PC-3 (cell line): ENCODE results near the gene ATIC. TPM values are rescaled to one million over a fixed set of nuclear protein-coding genes. Genes with fewer than 3 reads are reported as not detected.

Experiments used
- ATAC-seq: fragments of 200-7000 bp; cut with Tn5 transposase; 2 replicates; pipeline ENCODE4 v1.9.1; 2020; ENCODE audit warnings: mild to moderate bottlenecking, moderate library complexity
- BruUV-seq: library from RNA; stranded (reverse); fragments of 400-500 nt; replicated peaks from 2 replicates; lab custom pipeline; 2021; lab: Mats Ljungman, UMichigan
- CTCF ChIA-PET: fragments of 300-600 bp; sonication (Branson Sonifier 250); formaldehyde crosslinking; loops from one replicate; lab custom pipeline; 2022; ENCODE audit warnings: antibody characterized with exemption; lab: Charles Lee
- POLR2A ChIA-PET: fragments of 300-600 bp; sonication (Branson Sonifier 250); formaldehyde crosslinking; loops from one replicate; lab custom pipeline; 2022; ENCODE audit warnings: antibody characterized with exemption; ENCODE audit not compliant: unreplicated experiment; lab: Charles Lee
- DNase-seq: peaks from one replicate; pipeline ENCODE4 v3.0.0-alpha.2; 2015
- H2AFZ ChIP-seq: fragments of 300-600 bp; sonication (generic); 2 replicates; pipeline ENCODE4 v1.6.0; 2016; ENCODE audit warnings: antibody characterized with exemption, low read length
- H3F3A ChIP-seq: fragments of 300-600 bp; sonication (generic); one replicate; pipeline ENCODE4 v1.6.0; 2017; ENCODE audit warnings: antibody characterized with exemption, low read length, control low read depth, mild to moderate bottlenecking; ENCODE audit not compliant: unreplicated experiment
- H3K27ac ChIP-seq: fragments of 300-600 bp; sonication (generic); 2 replicates; pipeline ENCODE4 v1.5.1; 2016; ENCODE audit warnings: mild to moderate bottlenecking, low read length
- H3K27me3 ChIP-seq: fragments of 300-600 bp; sonication (generic); 2 replicates; pipeline ENCODE4 v1.6.1; 2016; ENCODE audit warnings: low read length, mixed read lengths
- H3K36me3 ChIP-seq: fragments of 300-600 bp; sonication (generic); 2 replicates; pipeline ENCODE4 v1.6.1; 2016; ENCODE audit warnings: low read depth, mixed run types, low read length, mixed read lengths
- H3K4me1 ChIP-seq: fragments of 300-600 bp; sonication (generic); 2 replicates; pipeline ENCODE4 v1.5.1; 2016; ENCODE audit warnings: low read length; ENCODE audit not compliant: insufficient read depth
- H3K4me2 ChIP-seq: fragments of 300-600 bp; sonication (generic); 2 replicates; pipeline ENCODE4 v1.6.0; 2016; ENCODE audit warnings: low read length
- H3K4me3 ChIP-seq: fragments of 300-600 bp; sonication (generic); 2 replicates; pipeline ENCODE4 v1.5.1; 2016; ENCODE audit warnings: mild to moderate bottlenecking, low read length, mixed read lengths
- H3K79me2 ChIP-seq: fragments of 300-600 bp; sonication (generic); 2 replicates; pipeline ENCODE4 v1.6.1; 2017; ENCODE audit warnings: low read length, mixed read lengths
- H3K9ac ChIP-seq: fragments of 300-600 bp; sonication (generic); 2 replicates; pipeline ENCODE4 v1.6.0; 2016; ENCODE audit warnings: mild to moderate bottlenecking, low read length
- H3K9me2 ChIP-seq: fragments of 300-600 bp; sonication (generic); replicated peaks from 2 replicates; pipeline ENCODE4 v1.6.1; 2016; ENCODE audit warnings: mixed run types, low read length, mixed read lengths
- H3K9me3 ChIP-seq: fragments of 300-600 bp; sonication (generic); 2 replicates; pipeline ENCODE4 v1.6.1; 2016; ENCODE audit warnings: low read length, mixed read lengths
- H4K20me1 ChIP-seq: fragments of 300-600 bp; sonication (generic); 2 replicates; pipeline ENCODE4 v1.6.1; 2016; ENCODE audit warnings: low read length, mixed read lengths
- CTCF ChIP-seq: fragments of 300-600 bp; sonication (generic); conservative IDR thresholded peaks from 2 replicates; pipeline ENCODE4 v1.5.1; 2017; ENCODE audit warnings: antibody characterized with exemption, low read depth, mild to moderate bottlenecking, low read length
- EZH2 ChIP-seq: fragments of 300-600 bp; sonication (generic); IDR thresholded peaks from one replicate; pipeline ENCODE4 v1.6.1; 2017; ENCODE audit warnings: antibody characterized with exemption, mild to moderate bottlenecking, low read length; ENCODE audit not compliant: unreplicated experiment
- EZH2phosphoT487 ChIP-seq: fragments of 300-600 bp; sonication (generic); IDR thresholded peaks from 2 replicates; pipeline ENCODE4 v1.6.1; 2018; ENCODE audit warnings: mild to moderate bottlenecking, antibody characterized with exemption, low read length, borderline replicate concordance
- intact Hi-C: fragments of 100-400 bp; cut with micrococcal nuclease; formaldehyde crosslinking; loops from 2 replicates; pipeline ENCODE4 v1.9.0; 2023
- total RNA-seq: library from RNA; depleted of rRNA; stranded (reverse); fragments of >200 nt; gene quantifications from 2 replicates; pipeline ENCODE4 v1.2.3, GENCODE V29; 2014

The ATIC gene
- total RNA-seq, 1 experiment from 2014 or later, result 41.7 TPM

- peaks cover 53% of the 10 kb centered on the region for H3K36me3 ChIP-seq
- DNase-seq, result no peak
- no peak for TF ChIP-seq EZH2phosphoT487
- no peak for TF ChIP-seq CTCF
- no peak for TF ChIP-seq EZH2
These were observed 63.6 kb downstream of the ATIC start for GRCh38 chr2:215375467-215375830.

GRCh38 chr2:215376103-215376780, 64.4 kb downstream of the ATIC start:
- Histone ChIP-seq H3K9ac (no peak overlapping the region), H3K4me1 (no peaks in the 10 kb centered on the region), H3K9me2 (no peaks in the 10 kb centered on the region), H3K4me2 (no peak overlapping the region), H3K36me3 (peaks cover 54% of the 10 kb centered on the region), H3F3A (no peaks in the 10 kb centered on the region), H3K4me3 (no peak overlapping the region), H3K79me2 (no peaks in the 10 kb centered on the region), H2AFZ (no peak overlapping the region), H3K27me3 (no peaks in the 10 kb centered on the region), H3K27ac (no peak overlapping the region), H3K9me3 (no peaks in the 10 kb centered on the region), H4K20me1 (no peaks in the 10 kb centered on the region)
- intact Hi-C loops, result no loop called here
- ChIA-PET POLR2A (no interaction called here), CTCF (no interaction called here)
- DNase-seq (no peak), ATAC-seq (no peak)
- no TSS peak for BruUV-seq
- TF ChIP-seq EZH2 (no peak), CTCF (no peak), EZH2phosphoT487 (no peak)

More at GRCh38 chr2:215375467-215375830, 63.6 kb downstream of the ATIC start:
- intact Hi-C loops, result no loop called here
- H3K27me3 ChIP-seq, result no peaks in the 10 kb centered on the region
- no TSS peak for BruUV-seq
- no peaks in the 10 kb centered on the region for H4K20me1 ChIP-seq
- H3K27ac ChIP-seq, result no peak overlapping the region
- no peak overlapping the region for H2AFZ ChIP-seq
- H3K4me3 ChIP-seq, result no peak overlapping the region
- no peak overlapping the region for H3K9ac ChIP-seq
- no peaks in the 10 kb centered on the region for H3K9me3 ChIP-seq
- ChIA-PET POLR2A (no interaction called here), CTCF (no interaction called here)
- H3F3A ChIP-seq, result no peaks in the 10 kb centered on the region
- no peaks in the 10 kb centered on the region for H3K4me1 ChIP-seq
- H3K9me2 ChIP-seq, result no peaks in the 10 kb centered on the region
- H3K79me2 ChIP-seq, result no peaks in the 10 kb centered on the region
- no peak for ATAC-seq
- H3K4me2 ChIP-seq, result no peak overlapping the region

GRCh38 chr2:215377283-215377682, 65.4 kb downstream of the ATIC start:
- intact Hi-C loops, result no loop called here
- H3K27me3 ChIP-seq, result no peaks in the 10 kb centered on the region
- H3K4me1 ChIP-seq, result no peaks in the 10 kb centered on the region
- ATAC-seq, result no peak
- H2AFZ ChIP-seq, result no peak overlapping the region
- ChIA-PET POLR2A (no interaction called here), CTCF (no interaction called here)
- BruUV-seq, result no TSS peak
- peaks cover 53% of the 10 kb centered on the region for H3K36me3 ChIP-seq
- H3K4me2 ChIP-seq, result no peak overlapping the region
- no peak overlapping the region for H3K27ac ChIP-seq
- H4K20me1 ChIP-seq, result no peaks in the 10 kb centered on the region
- no peaks in the 10 kb centered on the region for H3K79me2 ChIP-seq
- TF ChIP-seq EZH2phosphoT487 (no peak), CTCF (no peak), EZH2 (no peak)
- H3K9me2 ChIP-seq, result no peaks in the 10 kb centered on the region
- H3K9me3 ChIP-seq, result no peaks in the 10 kb centered on the region
- no peaks in the 10 kb centered on the region for H3F3A ChIP-seq
- H3K4me3 ChIP-seq, result no peak overlapping the region
- no peak for DNase-seq
- H3K9ac ChIP-seq, result no peak overlapping the region
